ENCODE data around the gene MED29. TPM values are rescaled to one million over a fixed set of nuclear protein-coding genes. Genes with fewer than 3 reads are reported as not detected.

MED29 gene
- polyA plus RNA-seq, 2 of the 4 experiments (the other 2 are of a cell fraction) = 47.7 to 57.5 TPM

- TF ChIP-seq CHD2 (IDR thresholded peaks at IDR 0.05; ENCODE audit: low read length, partially characterized antibody) (peak; percentile 55), ZNF302 (CRISPR knock-in tag; IDR thresholded peaks at IDR 0.05) (no peak), TP53 (CRISPR knock-in tag; IDR thresholded peaks at IDR 0.05) (peak; percentile 76; the same call in 1 of the 2 replicates), SREBF2 (IDR thresholded peaks at IDR 0.05) (no peak), EHF (CRISPR knock-in tag; IDR thresholded peaks at IDR 0.05) (peak; percentile 61; the same call in 1 of the 2 replicates)
Observed at GRCh38 chr19:39403331-39404312, 12.4 kb downstream of the MED29 start (continued).

DNA sequence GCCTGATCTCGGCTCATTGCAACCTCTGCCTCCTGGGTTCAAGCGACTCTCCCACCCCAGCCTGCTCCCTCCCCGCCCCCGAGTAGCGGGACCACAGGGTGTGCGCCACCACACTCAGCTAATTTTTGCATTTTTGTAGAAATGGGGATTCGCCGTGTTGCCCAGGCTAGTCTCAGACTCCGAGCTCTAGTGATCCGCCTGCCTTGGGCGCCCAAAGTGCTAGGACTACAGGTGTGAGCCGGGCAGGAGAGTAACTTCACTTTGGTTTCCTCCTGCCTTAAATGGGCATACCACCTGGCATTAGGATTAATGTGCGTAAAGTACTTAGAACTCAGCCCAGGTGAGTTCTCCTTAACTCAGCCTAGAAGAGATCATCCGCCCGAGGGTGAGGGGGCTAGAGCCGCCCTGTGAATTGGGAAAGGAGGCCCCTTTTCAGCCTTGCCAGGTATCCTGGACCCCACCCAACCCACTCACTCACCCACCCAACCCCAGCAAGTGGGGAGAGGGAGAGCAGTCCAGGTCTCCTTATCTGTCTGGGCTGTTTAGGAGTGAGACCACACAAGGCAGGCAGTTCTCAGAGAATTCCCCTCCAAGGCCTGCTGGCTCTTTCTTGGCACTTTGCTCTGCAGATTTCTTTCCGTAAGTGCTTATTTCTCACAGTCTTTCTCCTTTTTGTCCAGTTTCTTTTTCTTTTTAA is 14.2 kb downstream of the MED29 start:
- ATAC-seq = no peak
- ChIA-PET CTCF (interaction anchor here (0.6 to 21.4 kb wide), 7 partner anchors 7 to 63 kb away, joined by 3 to 457 read pairs (median 8); partner anchors contain the start of genes MED29, PAF1, RPS16 and SAMD4B), POLR2A (interaction anchor here (0.6 to 9.4 kb wide), 10 partner anchors 9 to 758 kb away, joined by 3 to 140 read pairs (median 3); partner anchors contain the start of genes ACTN4, MED29, PAF1 and RPS16)
- DNase-seq (ENCODE audit: low read depth in 1 of 2, low spot score in 1 of 2) = peak in 1 of 2 experiments; percentile 33
- 92% methylated on average over 17 of the region's 17 CpGs for WGBS (ENCODE audit: missing lambda C conversion rate)
- Histone ChIP-seq H3K4me1 (peaks cover 71% of the 10 kb centered on the region), H3K4me3 (no peak overlapping the region), H3K4me2 (peak overlapping the region; percentile 95), H3K27ac (peak overlapping the region; percentile 94 to 99), H3K9me3 (no peaks in the 10 kb centered on the region)
- FAIRE-seq = no peak
- TF ChIP-seq HOXB13 (CRISPR knock-in tag; IDR thresholded peaks at IDR 0.05; ENCODE audit: low read depth) (no peak), POLR2AphosphoS2 (conservative IDR thresholded peaks at IDR 0.05; ENCODE audit: low read length) (0 out of 2 replicates have a peak, but pooled peaks have one; percentile 66), HOXB5 (CRISPR knock-in tag; IDR thresholded peaks at IDR 0.05) (no peak), MAX (IDR thresholded peaks at IDR 0.05) (no peak), CHD2 (IDR thresholded peaks at IDR 0.05; ENCODE audit: low read length, partially characterized antibody) (no peak), FOXS1 (CRISPR knock-in tag; IDR thresholded peaks at IDR 0.05) (no peak)
- TF ChIP-seq, protein P1, sequence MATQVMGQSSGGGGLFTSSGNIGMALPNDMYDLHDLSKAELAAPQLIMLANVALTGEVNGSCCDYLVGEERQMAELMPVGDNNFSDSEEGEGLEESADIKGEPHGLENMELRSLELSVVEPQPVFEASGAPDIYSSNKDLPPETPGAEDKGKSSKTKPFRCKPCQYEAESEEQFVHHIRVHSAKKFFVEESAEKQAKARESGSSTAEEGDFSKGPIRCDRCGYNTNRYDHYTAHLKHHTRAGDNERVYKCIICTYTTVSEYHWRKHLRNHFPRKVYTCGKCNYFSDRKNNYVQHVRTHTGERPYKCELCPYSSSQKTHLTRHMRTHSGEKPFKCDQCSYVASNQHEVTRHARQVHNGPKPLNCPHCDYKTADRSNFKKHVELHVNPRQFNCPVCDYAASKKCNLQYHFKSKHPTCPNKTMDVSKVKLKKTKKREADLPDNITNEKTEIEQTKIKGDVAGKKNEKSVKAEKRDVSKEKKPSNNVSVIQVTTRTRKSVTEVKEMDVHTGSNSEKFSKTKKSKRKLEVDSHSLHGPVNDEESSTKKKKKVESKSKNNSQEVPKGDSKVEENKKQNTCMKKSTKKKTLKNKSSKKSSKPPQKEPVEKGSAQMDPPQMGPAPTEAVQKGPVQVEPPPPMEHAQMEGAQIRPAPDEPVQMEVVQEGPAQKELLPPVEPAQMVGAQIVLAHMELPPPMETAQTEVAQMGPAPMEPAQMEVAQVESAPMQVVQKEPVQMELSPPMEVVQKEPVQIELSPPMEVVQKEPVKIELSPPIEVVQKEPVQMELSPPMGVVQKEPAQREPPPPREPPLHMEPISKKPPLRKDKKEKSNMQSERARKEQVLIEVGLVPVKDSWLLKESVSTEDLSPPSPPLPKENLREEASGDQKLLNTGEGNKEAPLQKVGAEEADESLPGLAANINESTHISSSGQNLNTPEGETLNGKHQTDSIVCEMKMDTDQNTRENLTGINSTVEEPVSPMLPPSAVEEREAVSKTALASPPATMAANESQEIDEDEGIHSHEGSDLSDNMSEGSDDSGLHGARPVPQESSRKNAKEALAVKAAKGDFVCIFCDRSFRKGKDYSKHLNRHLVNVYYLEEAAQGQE (IDR thresholded peaks at IDR 0.05) = no peak
- TF ChIP-seq, protein P2, sequence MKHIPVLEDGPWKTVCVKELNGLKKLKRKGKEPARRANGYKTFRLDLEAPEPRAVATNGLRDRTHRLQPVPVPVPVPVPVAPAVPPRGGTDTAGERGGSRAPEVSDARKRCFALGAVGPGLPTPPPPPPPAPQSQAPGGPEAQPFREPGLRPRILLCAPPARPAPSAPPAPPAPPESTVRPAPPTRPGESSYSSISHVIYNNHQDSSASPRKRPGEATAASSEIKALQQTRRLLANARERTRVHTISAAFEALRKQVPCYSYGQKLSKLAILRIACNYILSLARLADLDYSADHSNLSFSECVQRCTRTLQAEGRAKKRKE (CRISPR knock-in tag; IDR thresholded peaks at IDR 0.05; ENCODE audit: low read depth) = no peak

GRCh38 chr19:39405958-39406655 is 14.9 kb downstream of the MED29 start:
- Histone ChIP-seq H3K4me2 (peak overlapping the region; percentile 95), H3K4me3 (peak overlapping the region; percentile 76), H3K27ac (peak overlapping the region; percentile 94 to 99), H3K4me1 (peaks cover 71% of the 10 kb centered on the region), H3K9me3 (no peaks in the 10 kb centered on the region)
- FAIRE-seq (no peak), DNase-seq (ENCODE audit: low read depth in 1 of 2, low spot score in 1 of 2) (no peak), ATAC-seq (no peak)
- 37% methylated on average over 17 of the region's 22 CpGs for WGBS (ENCODE audit: missing lambda C conversion rate)
- ChIA-PET POLR2A (interaction anchor here (0.6 to 9.4 kb wide), 13 partner anchors 8 to 445 kb away, joined by 3 to 140 read pairs (median 5); partner anchors contain the start of genes MED29, PAF1, RPS16 and SAMD4B), CTCF (interaction anchor here (1.6 to 21.4 kb wide), 4 partner anchors 8 to 127 kb away, joined by 4 to 457 read pairs (median 76); partner anchors contain the start of genes EID2B and RPS16)
- TF ChIP-seq TFCP2L1 (CRISPR knock-in tag; IDR thresholded peaks at IDR 0.05) (peak; percentile 84), HOXA7 (CRISPR knock-in tag; IDR thresholded peaks at IDR 0.05) (0 out of 2 replicates have a peak, but pooled peaks have one; percentile 19), BHLHE40 (IDR thresholded peaks at IDR 0.05; ENCODE audit: low read depth, low read length) (no peak), ZSCAN20 (CRISPR knock-in tag; IDR thresholded peaks at IDR 0.05) (no peak), MAZ (IDR thresholded peaks at IDR 0.05; ENCODE audit: borderline replicate concordance, low read depth, low read length) (no peak), HOXB5 (CRISPR knock-in tag; IDR thresholded peaks at IDR 0.05) (no peak), HMGXB4 (CRISPR knock-in tag; IDR thresholded peaks at IDR 0.05; ENCODE audit: borderline replicate concordance) (no peak), USF2 (IDR thresholded peaks at IDR 0.05) (no peak), CBX8 (IDR thresholded peaks at IDR 0.05) (no peak), POLR2AphosphoS2 (conservative IDR thresholded peaks at IDR 0.05; ENCODE audit: low read length) (no peak), NFE2L2 (conservative IDR thresholded peaks at IDR 0.05; ENCODE audit: low read length) (no peak), NR3C1 (IDR thresholded peaks at IDR 0.05) (no peak), CHD2 (IDR thresholded peaks at IDR 0.05; ENCODE audit: low read length, partially characterized antibody) (peak; percentile 17)
